HCT116 (cell line): ENCODE data around the gene ARL6. TPM values are rescaled to one million over a fixed set of nuclear protein-coding genes. Genes with fewer than 3 reads are reported as not detected.

ENCODE experiments used
- ATAC-seq: fragments of 200-7000 bp; cut with Tn5 transposase; 2 replicates; pipeline ENCODE4 v1.9.1; 2020; ENCODE audit warnings: mild to moderate bottlenecking, moderate library complexity
- BruUV-seq: library from RNA; stranded (reverse); fragments of 400-500 nt; replicated peaks from 2 replicates; lab custom pipeline; 2021; lab: Mats Ljungman, UMichigan
- CTCF ChIA-PET: fragments of 300-600 bp; sonication (Branson Sonifier 250); formaldehyde crosslinking; loops from one replicate; lab custom pipeline; 2021; ENCODE audit warnings: antibody characterized with exemption; lab: Charles Lee
- POLR2A ChIA-PET: fragments of 300-600, 350-600 bp; sonication (Branson Sonifier 250); formaldehyde crosslinking; loops from one replicate; lab custom pipeline; 2021; ENCODE audit warnings: antibody characterized with exemption; lab: Charles Lee
- RAD21 ChIA-PET, 2 experiments: fragments of 300-600 bp; sonication (Branson Sonifier 250); formaldehyde crosslinking; loops; one replicate each; lab custom pipeline; 2023; ENCODE audit warnings: low total read pairs in 2 of 2; ENCODE audit not compliant: uncharacterized antibody in 2 of 2, unreplicated experiment in 2 of 2, low non-redundant PET in 1 of 2; lab: Charles Lee
- DNase-seq: peaks from one replicate; pipeline ENCODE4 v3.0.0-alpha.2; 2010; ENCODE audit warnings: low read depth, low spot score
- H2AFZ ChIP-seq: fragments of 200-600 bp; shearing (Covaris generic), sonication (generic); 2 replicates; pipeline ENCODE4 v1.6.1; 2017; ENCODE audit warnings: low read depth, mixed run types, mixed read lengths, antibody characterized with exemption, low read length; ENCODE audit not compliant: poor library complexity, severe bottlenecking
- H3K27ac ChIP-seq: 2 replicates; pipeline ENCODE4 v1.5.1; 2012; ENCODE audit warnings: low read depth, low read length
- H3K27me3 ChIP-seq: fragments of 200-600 bp; sonication (generic); 2 replicates; pipeline ENCODE4 v1.6.1; 2016; ENCODE audit warnings: mixed run types, low read length, mixed read lengths; ENCODE audit not compliant: insufficient read depth
- H3K36me3 ChIP-seq, 2 experiments: fragments of 200-500 bp in 1 of 2; fragments of 200-600 bp in 1 of 2; sonication (Bioruptor generic) in 1 of 2; sonication (generic) in 1 of 2; 2 replicates each; pipeline versions ENCODE4 v1.5.1 to v1.6.1; 2014 to 2016; ENCODE audit warnings: low read length in 2 of 2, inconsistent platforms in 1 of 2, mixed read lengths in 1 of 2, mixed run types in 1 of 2; ENCODE audit not compliant: insufficient read depth in 2 of 2, control insufficient read depth in 1 of 2
- H3K4me1 ChIP-seq, 2 experiments: fragments of 200-600 bp in 1 of 2; sonication (generic) in 1 of 2; 2 replicates each; pipeline versions ENCODE4 v1.5.1 to v1.6.1; 2012 to 2017; ENCODE audit warnings: low read length in 2 of 2, inconsistent platforms in 1 of 2, mild to moderate bottlenecking in 1 of 2, mixed read lengths in 1 of 2, mixed run types in 1 of 2, moderate library complexity in 1 of 2; ENCODE audit not compliant: insufficient read depth in 2 of 2, control insufficient read depth in 1 of 2
- H3K4me2 ChIP-seq: fragments of 200-600 bp; sonication (generic); 2 replicates; pipeline ENCODE4 v1.6.1; 2017; ENCODE audit warnings: mixed run types, low read length, mixed read lengths
- H3K4me3 ChIP-seq, 2 experiments: fragments of 200-600 bp in 1 of 2; sonication (generic) in 1 of 2; replicated peaks in 1 of 2; 2 replicates each; pipeline ENCODE4 v1.5.1; 2011 to 2016; ENCODE audit warnings: low read length in 2 of 2, control low read depth in 1 of 2, low read depth in 1 of 2, mild to moderate bottlenecking in 1 of 2, mixed read lengths in 1 of 2, mixed run types in 1 of 2
- H3K79me2 ChIP-seq: fragments of 200-600 bp; sonication (generic); 2 replicates; pipeline ENCODE4 v1.6.1; 2017; ENCODE audit warnings: mild to moderate bottlenecking, mixed run types, low read length, moderate library complexity, mixed read lengths; ENCODE audit not compliant: insufficient read depth
- H3K9ac ChIP-seq: fragments of 200-600 bp; sonication (generic); 2 replicates; pipeline ENCODE4 v1.6.1; 2016; ENCODE audit warnings: low read length, mixed read lengths
- H3K9me2 ChIP-seq: fragments of 200-600 bp; sonication (generic), shearing (Covaris generic); 2 replicates; pipeline ENCODE4 v1.6.1; 2017; ENCODE audit warnings: mixed run types, mild to moderate bottlenecking, moderate library complexity; ENCODE audit not compliant: insufficient read depth
- H3K9me3 ChIP-seq, 2 experiments: fragments of 200-500 bp in 1 of 2; fragments of 200-600 bp in 1 of 2; sonication (Bioruptor generic) in 1 of 2; sonication (generic) in 1 of 2; 2 replicates each; pipeline ENCODE4 v1.6.1; 2014 to 2017; ENCODE audit warnings: low read length in 2 of 2, mixed read lengths in 2 of 2, inconsistent platforms in 1 of 2, low read depth in 1 of 2, mild to moderate bottlenecking in 1 of 2, mixed run types in 1 of 2, moderate library complexity in 1 of 2; ENCODE audit not compliant: control insufficient read depth in 1 of 2, insufficient read depth in 1 of 2
- H4K20me1 ChIP-seq: fragments of 200-600 bp; sonication (generic), shearing (Covaris generic); 2 replicates; pipeline ENCODE4 v1.6.1; 2017; ENCODE audit warnings: mixed run types, mild to moderate bottlenecking, moderate library complexity; ENCODE audit not compliant: insufficient read depth
- CBX3 ChIP-seq: IDR thresholded peaks from 2 replicates; pipeline ENCODE4 v1.6.1; 2012; ENCODE audit warnings: low read depth
- ELF1 ChIP-seq: IDR thresholded peaks from 2 replicates; pipeline ENCODE4 v1.6.1; 2012; ENCODE audit warnings: low read depth, borderline replicate concordance
- FOSL1 ChIP-seq: IDR thresholded peaks from 2 replicates; pipeline ENCODE4 v1.6.1; 2012; ENCODE audit warnings: low read depth
- JUND ChIP-seq: IDR thresholded peaks from 2 replicates; pipeline ENCODE4 v1.6.1; 2012
- POLR2AphosphoS5 ChIP-seq: IDR thresholded peaks from 2 replicates; pipeline ENCODE4 v1.6.1; 2011; ENCODE audit warnings: mild to moderate bottlenecking, low read depth, low read length, moderate library complexity
- RAD21 ChIP-seq: IDR thresholded peaks from 2 replicates; pipeline ENCODE4 v1.6.1; 2012; ENCODE audit warnings: low read depth, mild to moderate bottlenecking
- SIN3A ChIP-seq: IDR thresholded peaks from 2 replicates; pipeline ENCODE4 v1.6.1; 2012; ENCODE audit warnings: low read depth
- SP1 ChIP-seq: IDR thresholded peaks from 2 replicates; pipeline ENCODE4 v1.6.1; 2012; ENCODE audit warnings: low read depth
- TCF7L2 ChIP-seq: IDR thresholded peaks from 2 replicates; pipeline ENCODE4 v1.7.0; 2011; ENCODE audit warnings: borderline replicate concordance, inconsistent platforms; ENCODE audit not compliant: insufficient read depth, insufficient read length; ENCODE audit errors: extremely low read depth
- ZFX ChIP-seq: fragments of 450-650 bp; IDR thresholded peaks from 2 replicates; pipeline ENCODE4 v1.6.1; 2017
- ZNF274 ChIP-seq: fragments of 200-500 bp; sonication (Bioruptor generic); IDR thresholded peaks from 2 replicates; pipeline ENCODE4 v1.6.1; 2014; ENCODE audit warnings: mild to moderate bottlenecking, low read depth, low read length, inconsistent platforms
- intact Hi-C: fragments of 100-400 bp; cut with micrococcal nuclease; formaldehyde crosslinking; loops from 2 replicates; pipeline ENCODE4 v1.10.0; 2022
- total RNA-seq: library from RNA; stranded (reverse); gene quantifications from one replicate; pipeline ENCODE4 v1.2.1, GENCODE V29; 2021; ENCODE audit not compliant: unreplicated experiment
- TF ChIP-seq, protein P1 (sequence below): IDR thresholded peaks from 2 replicates; pipeline ENCODE4 v1.6.1; 2011; ENCODE audit warnings: mild to moderate bottlenecking, low read length, moderate library complexity; ENCODE audit not compliant: insufficient replicate concordance; ENCODE audit errors: extremely low read depth
- TF ChIP-seq, protein P2 (sequence below): IDR thresholded peaks from 2 replicates; pipeline ENCODE4 v1.6.1; 2012; ENCODE audit warnings: low read depth

ARL6 gene
- total RNA-seq, 1 experiment from 2014 or later, result 2.9 TPM

DNA sequence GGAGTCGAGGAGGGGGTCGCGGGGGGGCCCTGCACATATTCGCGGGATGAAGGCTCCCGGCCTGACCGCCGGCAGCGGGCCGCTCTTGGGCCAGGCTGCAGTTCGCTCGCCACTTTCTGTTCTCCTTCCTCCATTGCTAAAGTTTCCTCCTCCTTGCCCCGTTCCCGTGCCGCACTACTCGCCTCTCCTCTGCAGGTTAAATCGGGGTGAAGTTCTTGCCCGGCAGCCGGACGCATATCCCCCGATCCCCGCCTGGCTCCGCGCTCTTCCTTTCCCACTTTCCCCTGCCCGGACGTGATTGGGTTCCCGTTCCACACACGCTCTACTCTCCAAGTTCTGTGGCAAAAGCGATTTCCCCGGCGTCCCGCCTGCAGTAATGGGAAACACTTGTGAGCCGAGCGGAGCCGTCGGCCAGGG is 57.8 kb downstream of the ARL6 start:
- Histone ChIP-seq H4K20me1 (no peaks in the 10 kb centered on the region), H3K4me1 (peaks cover 7 to 9% of the 10 kb centered on the region in 2 experiments; a peak in 3 of 4 replicates), H3K9me3 (no peaks in the 10 kb centered on the region), H3K36me3 (no peaks in the 10 kb centered on the region), H3K27ac (peak overlapping the region; percentile 67), H3K4me2 (peak overlapping the region; percentile 84), H3K9ac (peak overlapping the region; percentile 63), H3K4me3 (peak overlapping the region; percentile 70 to 75), H3K27me3 (no peaks in the 10 kb centered on the region), H3K9me2 (no peaks in the 10 kb centered on the region), H3K79me2 (peaks cover 8% of the 10 kb centered on the region; the same call in 1 of the 2 replicates), H2AFZ (peak overlapping the region; percentile 69)
- RAD21 ChIA-PET, result no interaction called here
- no TSS peak for BruUV-seq
- peak; percentile 37 for ATAC-seq
- no peak for DNase-seq
- CTCF ChIA-PET, result no interaction called here
- intact Hi-C loops, result loop anchor here (5.0 kb wide), 1 partner anchor 150 kb away; the partner anchor contains the start of gene RIOX2
- peak; percentile 61 for TF ChIP-seq ZFX
- TF ChIP-seq ZNF274, result no peak
- POLR2A ChIA-PET, result interaction anchor here (1.0 kb wide), 1 partner anchor 9 kb away, joined by 3 read pairs; no protein-coding TSS in a partner anchor

DNA sequence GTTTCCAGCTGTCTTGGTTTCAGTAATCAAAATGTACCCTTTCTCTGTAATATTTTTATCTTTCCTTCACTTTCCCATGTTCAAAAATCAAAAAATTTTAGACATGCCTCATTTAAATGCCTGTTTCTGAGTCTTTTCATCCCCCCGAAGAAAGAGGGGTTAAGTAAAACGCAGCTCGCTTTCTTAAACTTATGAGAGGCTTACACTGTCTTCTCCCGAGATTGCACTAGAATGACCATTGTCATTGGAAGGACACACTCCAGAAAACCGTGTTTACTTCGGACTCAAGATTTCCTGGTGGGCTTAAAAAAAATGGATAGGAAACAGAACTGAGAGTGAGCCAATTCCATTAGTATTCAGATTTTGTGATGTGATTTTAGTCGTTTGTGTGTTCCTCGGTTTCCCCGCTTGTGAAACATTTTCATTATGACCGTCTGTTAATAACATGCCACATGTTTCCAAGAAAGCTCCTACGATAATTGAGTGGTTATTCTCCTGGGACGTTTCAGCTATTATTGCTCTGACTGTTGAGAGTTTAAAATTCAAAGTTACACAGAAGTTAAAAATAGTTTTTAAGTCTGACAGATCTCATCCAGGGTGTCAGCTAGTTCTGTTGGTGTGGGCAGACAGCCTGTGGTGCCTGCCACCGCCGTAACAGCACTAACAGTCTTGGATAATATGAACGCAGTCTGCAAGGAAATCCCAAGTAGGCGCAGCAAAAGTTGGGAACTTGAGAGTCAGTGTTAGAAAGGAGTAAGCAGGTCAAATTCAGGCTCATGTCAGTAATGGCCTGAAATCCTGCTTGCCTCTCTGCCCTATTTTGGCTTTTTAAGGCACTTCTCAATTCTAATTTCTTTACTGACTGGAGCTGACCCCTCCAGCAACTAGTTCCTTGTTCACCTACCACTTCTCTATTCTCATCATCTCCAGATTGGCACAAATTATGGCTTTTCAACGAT is 58.8 kb downstream of the ARL6 start:
- Histone ChIP-seq H4K20me1 (no peaks in the 10 kb centered on the region), H3K9me3 (no peaks in the 10 kb centered on the region), H3K4me2 (peak overlapping the region; percentile 84), H3K4me1 (peaks cover 7 to 9% of the 10 kb centered on the region in 2 experiments; a peak in 3 of 4 replicates), H3K9ac (peak overlapping the region; percentile 63), H2AFZ (no peak overlapping the region), H3K27me3 (no peaks in the 10 kb centered on the region), H3K36me3 (no peaks in the 10 kb centered on the region), H3K79me2 (peaks cover 8% of the 10 kb centered on the region; the same call in 1 of the 2 replicates), H3K4me3 (peak overlapping the region; percentile 70 to 75), H3K27ac (no peak overlapping the region), H3K9me2 (no peaks in the 10 kb centered on the region)
- intact Hi-C loops, result loop anchor here (5.0 kb wide), 1 partner anchor 149 kb away; the partner anchor contains the start of gene RIOX2
- ChIA-PET POLR2A (no interaction called here), RAD21 (no interaction called here), CTCF (no interaction called here)
- TSS peak; percentile 40 for BruUV-seq
- TF ChIP-seq FOSL1 (no peak), RAD21 (no peak), POLR2AphosphoS5 (no peak), SIN3A (no peak), CBX3 (no peak), ELF1 (no peak), SP1 (no peak), TCF7L2 (no peak), ZFX (no peak), JUND (no peak)
- TF ChIP-seq, protein P1, sequence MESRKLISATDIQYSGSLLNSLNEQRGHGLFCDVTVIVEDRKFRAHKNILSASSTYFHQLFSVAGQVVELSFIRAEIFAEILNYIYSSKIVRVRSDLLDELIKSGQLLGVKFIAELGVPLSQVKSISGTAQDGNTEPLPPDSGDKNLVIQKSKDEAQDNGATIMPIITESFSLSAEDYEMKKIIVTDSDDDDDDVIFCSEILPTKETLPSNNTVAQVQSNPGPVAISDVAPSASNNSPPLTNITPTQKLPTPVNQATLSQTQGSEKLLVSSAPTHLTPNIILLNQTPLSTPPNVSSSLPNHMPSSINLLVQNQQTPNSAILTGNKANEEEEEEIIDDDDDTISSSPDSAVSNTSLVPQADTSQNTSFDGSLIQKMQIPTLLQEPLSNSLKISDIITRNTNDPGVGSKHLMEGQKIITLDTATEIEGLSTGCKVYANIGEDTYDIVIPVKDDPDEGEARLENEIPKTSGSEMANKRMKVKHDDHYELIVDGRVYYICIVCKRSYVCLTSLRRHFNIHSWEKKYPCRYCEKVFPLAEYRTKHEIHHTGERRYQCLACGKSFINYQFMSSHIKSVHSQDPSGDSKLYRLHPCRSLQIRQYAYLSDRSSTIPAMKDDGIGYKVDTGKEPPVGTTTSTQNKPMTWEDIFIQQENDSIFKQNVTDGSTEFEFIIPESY, result no peak
- TF ChIP-seq, protein P2, sequence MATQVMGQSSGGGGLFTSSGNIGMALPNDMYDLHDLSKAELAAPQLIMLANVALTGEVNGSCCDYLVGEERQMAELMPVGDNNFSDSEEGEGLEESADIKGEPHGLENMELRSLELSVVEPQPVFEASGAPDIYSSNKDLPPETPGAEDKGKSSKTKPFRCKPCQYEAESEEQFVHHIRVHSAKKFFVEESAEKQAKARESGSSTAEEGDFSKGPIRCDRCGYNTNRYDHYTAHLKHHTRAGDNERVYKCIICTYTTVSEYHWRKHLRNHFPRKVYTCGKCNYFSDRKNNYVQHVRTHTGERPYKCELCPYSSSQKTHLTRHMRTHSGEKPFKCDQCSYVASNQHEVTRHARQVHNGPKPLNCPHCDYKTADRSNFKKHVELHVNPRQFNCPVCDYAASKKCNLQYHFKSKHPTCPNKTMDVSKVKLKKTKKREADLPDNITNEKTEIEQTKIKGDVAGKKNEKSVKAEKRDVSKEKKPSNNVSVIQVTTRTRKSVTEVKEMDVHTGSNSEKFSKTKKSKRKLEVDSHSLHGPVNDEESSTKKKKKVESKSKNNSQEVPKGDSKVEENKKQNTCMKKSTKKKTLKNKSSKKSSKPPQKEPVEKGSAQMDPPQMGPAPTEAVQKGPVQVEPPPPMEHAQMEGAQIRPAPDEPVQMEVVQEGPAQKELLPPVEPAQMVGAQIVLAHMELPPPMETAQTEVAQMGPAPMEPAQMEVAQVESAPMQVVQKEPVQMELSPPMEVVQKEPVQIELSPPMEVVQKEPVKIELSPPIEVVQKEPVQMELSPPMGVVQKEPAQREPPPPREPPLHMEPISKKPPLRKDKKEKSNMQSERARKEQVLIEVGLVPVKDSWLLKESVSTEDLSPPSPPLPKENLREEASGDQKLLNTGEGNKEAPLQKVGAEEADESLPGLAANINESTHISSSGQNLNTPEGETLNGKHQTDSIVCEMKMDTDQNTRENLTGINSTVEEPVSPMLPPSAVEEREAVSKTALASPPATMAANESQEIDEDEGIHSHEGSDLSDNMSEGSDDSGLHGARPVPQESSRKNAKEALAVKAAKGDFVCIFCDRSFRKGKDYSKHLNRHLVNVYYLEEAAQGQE, result no peak
- DNase-seq (no peak), ATAC-seq (no peak)
